Right lobe of liver (tissue), 4 donors: Measurements from ENCODE around the gene MCM3AP.

Experiments
- POLR2A ChIP-seq: fragments of 450-650 bp; IDR thresholded peaks from one replicate; pipeline ENCODE4 v1.6.1; 2017; ENCODE audit warnings: antibody characterized with exemption, mild to moderate bottlenecking
- TF ChIP-seq, protein P1 (sequence below), 4 donors: fragments of 200-600 bp in 3 of 4; fragments of 450-650 bp in 1 of 4; IDR thresholded peaks; one replicate each; pipeline versions ENCODE4 v1.5.1 to v1.8.0; 2016 to 2022; ENCODE audit warnings: antibody characterized with exemption in 4 of 4, mild to moderate bottlenecking in 2 of 4
- donor health status: DM: no; HTN: no; CAD: no.
- donor health status: DM: no; HTN: no; CAD: no.
- donor health status: DM: no; HTN: yes; CAD: no.

GRCh38 chr21:46308431-46308830 lies 23.0 kb upstream of the MCM3AP start:
- TF ChIP-seq, protein P1, sequence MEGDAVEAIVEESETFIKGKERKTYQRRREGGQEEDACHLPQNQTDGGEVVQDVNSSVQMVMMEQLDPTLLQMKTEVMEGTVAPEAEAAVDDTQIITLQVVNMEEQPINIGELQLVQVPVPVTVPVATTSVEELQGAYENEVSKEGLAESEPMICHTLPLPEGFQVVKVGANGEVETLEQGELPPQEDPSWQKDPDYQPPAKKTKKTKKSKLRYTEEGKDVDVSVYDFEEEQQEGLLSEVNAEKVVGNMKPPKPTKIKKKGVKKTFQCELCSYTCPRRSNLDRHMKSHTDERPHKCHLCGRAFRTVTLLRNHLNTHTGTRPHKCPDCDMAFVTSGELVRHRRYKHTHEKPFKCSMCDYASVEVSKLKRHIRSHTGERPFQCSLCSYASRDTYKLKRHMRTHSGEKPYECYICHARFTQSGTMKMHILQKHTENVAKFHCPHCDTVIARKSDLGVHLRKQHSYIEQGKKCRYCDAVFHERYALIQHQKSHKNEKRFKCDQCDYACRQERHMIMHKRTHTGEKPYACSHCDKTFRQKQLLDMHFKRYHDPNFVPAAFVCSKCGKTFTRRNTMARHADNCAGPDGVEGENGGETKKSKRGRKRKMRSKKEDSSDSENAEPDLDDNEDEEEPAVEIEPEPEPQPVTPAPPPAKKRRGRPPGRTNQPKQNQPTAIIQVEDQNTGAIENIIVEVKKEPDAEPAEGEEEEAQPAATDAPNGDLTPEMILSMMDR (IDR thresholded peaks at IDR 0.05) = no peak
- no peak for TF ChIP-seq POLR2A
